BLaER1 (cell line): ENCODE measurements around the gene VWA8.
A peak's percentile ranks its signal among the peaks of the same experiment; 100 is the strongest.
"Not testable (repeated sequence)": the region's sequence is repeated elsewhere in the genome, so short reads cannot be mapped to it uniquely, and the experiment has no call there.

Source experiments
- H3K27ac ChIP-seq: shearing (Covaris generic); formaldehyde crosslinking; 2 replicates; pipeline ENCODE4 v1.8.1; 2022
- H3K27me3 ChIP-seq: shearing (Covaris generic); formaldehyde crosslinking; 2 replicates; pipeline ENCODE4 v1.8.1; 2022
- H3K36me3 ChIP-seq: shearing (Covaris generic); formaldehyde crosslinking; 2 replicates; pipeline ENCODE4 v1.8.1; 2022
- H3K4me1 ChIP-seq: shearing (Covaris generic); formaldehyde crosslinking; 2 replicates; pipeline ENCODE4 v1.8.1; 2022
- H3K4me2 ChIP-seq: shearing (Covaris generic); formaldehyde crosslinking; 2 replicates; pipeline ENCODE4 v1.8.1; 2022
- H3K4me3 ChIP-seq: shearing (Covaris generic); formaldehyde crosslinking; 2 replicates; pipeline ENCODE4 v1.8.1; 2022
- H3K9ac ChIP-seq: shearing (Covaris generic); formaldehyde crosslinking; 2 replicates; pipeline ENCODE4 v1.8.1; 2022
- H3K9me3 ChIP-seq: shearing (Covaris generic); formaldehyde crosslinking; 2 replicates; pipeline ENCODE4 v1.8.1; 2022
- H4K20me1 ChIP-seq: shearing (Covaris generic); formaldehyde crosslinking; 2 replicates; pipeline ENCODE4 v1.8.1; 2022
- Cebpa-rat ChIP-seq: shearing (Covaris generic); IDR thresholded peaks from 2 replicates; pipeline ENCODE4 v1.8.1; 2022

The VWA8 gene

GRCh38 chr13:41970022-41970421, 9.1 kb upstream of the VWA8 start:
- Histone ChIP-seq H3K9ac (no peak overlapping the region), H3K36me3 (no peaks in the 10 kb centered on the region), H3K4me1 (peaks cover 6% of the 10 kb centered on the region; the same call in 1 of the 2 replicates), H3K9me3 (no peaks in the 10 kb centered on the region), H3K4me3 (no peak overlapping the region), H4K20me1 (no peaks in the 10 kb centered on the region), H3K27me3 (no peaks in the 10 kb centered on the region), H3K4me2 (peak overlapping the region; percentile 18; the same call in 1 of the 2 replicates), H3K27ac (no peak overlapping the region)
- no peak for TF ChIP-seq Cebpa-rat

GRCh38 chr13:41969072-41969471, 8.2 kb upstream of the VWA8 start:
- Histone ChIP-seq H3K27ac (no peak overlapping the region), H3K9me3 (no peaks in the 10 kb centered on the region), H3K27me3 (no peaks in the 10 kb centered on the region), H3K4me3 (no peak overlapping the region), H4K20me1 (no peaks in the 10 kb centered on the region), H3K36me3 (no peaks in the 10 kb centered on the region), H3K9ac (no peak overlapping the region), H3K4me2 (no peak overlapping the region), H3K4me1 (peaks cover 6% of the 10 kb centered on the region; the same call in 1 of the 2 replicates)
- TF ChIP-seq Cebpa-rat, result no peak

GRCh38 chr13:41966671-41967070, 5.8 kb upstream of the VWA8 start:
- Histone ChIP-seq H3K9ac (no peak overlapping the region), H3K9me3 (no peaks in the 10 kb centered on the region), H3K27me3 (no peaks in the 10 kb centered on the region), H3K36me3 (no peaks in the 10 kb centered on the region), H3K4me2 (no peak overlapping the region), H3K27ac (no peak overlapping the region), H3K4me1 (peaks cover 6% of the 10 kb centered on the region; the same call in 1 of the 2 replicates), H3K4me3 (no peak overlapping the region), H4K20me1 (no peaks in the 10 kb centered on the region)
- no peak for TF ChIP-seq Cebpa-rat

GRCh38 chr13:41962994-41963393, 2.1 kb upstream of the VWA8 start:
- Histone ChIP-seq H3K4me1 (peaks cover 10% of the 10 kb centered on the region), H3K27me3 (no peaks in the 10 kb centered on the region), H3K9ac (no peak overlapping the region), H3K27ac (no peak overlapping the region), H4K20me1 (no peaks in the 10 kb centered on the region), H3K4me2 (no peak overlapping the region), H3K36me3 (no peaks in the 10 kb centered on the region), H3K9me3 (no peaks in the 10 kb centered on the region), H3K4me3 (no peak overlapping the region)
- TF ChIP-seq Cebpa-rat, result no peak

GRCh38 chr13:41961466-41961760, 504 bp upstream of the VWA8 start:
- H3K4me2 ChIP-seq, result peak overlapping the region; percentile 75
- peak overlapping the region; percentile 82 for H3K4me3 ChIP-seq
- peak overlapping the region; percentile 84; the same call in 1 of the 2 replicates for H3K27ac ChIP-seq
- no peak for TF ChIP-seq Cebpa-rat
- H4K20me1 ChIP-seq, result no peaks in the 10 kb centered on the region
- no peaks in the 10 kb centered on the region for H3K9me3 ChIP-seq
- H3K9ac ChIP-seq, result peak overlapping the region; percentile 81; the same call in 1 of the 2 replicates
- H3K27me3 ChIP-seq, result no peaks in the 10 kb centered on the region
- no peaks in the 10 kb centered on the region for H3K36me3 ChIP-seq
- peaks cover 10% of the 10 kb centered on the region for H3K4me1 ChIP-seq

GRCh38 chr13:41960211-41960636, 685 bp downstream of the VWA8 start:
- Histone ChIP-seq H3K4me1 (peaks cover 10% of the 10 kb centered on the region), H3K4me3 (peak overlapping the region; percentile 82), H4K20me1 (no peaks in the 10 kb centered on the region), H3K27me3 (no peaks in the 10 kb centered on the region), H3K27ac (peak overlapping the region; percentile 84), H3K9me3 (no peaks in the 10 kb centered on the region), H3K36me3 (no peaks in the 10 kb centered on the region), H3K4me2 (peak overlapping the region; percentile 75), H3K9ac (peak overlapping the region; percentile 81)
- TF ChIP-seq Cebpa-rat, result no peak

GRCh38 chr13:41956272-41956671, 4.6 kb downstream of the VWA8 start:
- Histone ChIP-seq H3K4me1 (peaks cover 10% of the 10 kb centered on the region), H3K4me2 (no peak overlapping the region), H3K36me3 (0 out of 2 replicates have a peak, but pooled peaks cover 3% of the 10 kb centered on the region), H3K9me3 (no peaks in the 10 kb centered on the region), H3K27me3 (no peaks in the 10 kb centered on the region), H4K20me1 (no peaks in the 10 kb centered on the region), H3K4me3 (no peak overlapping the region), H3K27ac (no peak overlapping the region), H3K9ac (no peak overlapping the region)
- no peak for TF ChIP-seq Cebpa-rat

GRCh38 chr13:41955605-41956004, 5.3 kb downstream of the VWA8 start:
- Histone ChIP-seq H3K4me1 (peaks cover 10% of the 10 kb centered on the region), H4K20me1 (no peaks in the 10 kb centered on the region), H3K9ac (no peak overlapping the region), H3K36me3 (0 out of 2 replicates have a peak, but pooled peaks cover 3% of the 10 kb centered on the region), H3K27ac (no peak overlapping the region), H3K4me2 (no peak overlapping the region), H3K9me3 (no peaks in the 10 kb centered on the region), H3K4me3 (no peak overlapping the region), H3K27me3 (no peaks in the 10 kb centered on the region)
- no peak for TF ChIP-seq Cebpa-rat

- Histone ChIP-seq H3K4me2 (no peak overlapping the region), H3K4me1 (no peaks in the 10 kb centered on the region), H3K36me3 (0 out of 2 replicates have a peak, but pooled peaks cover 3% of the 10 kb centered on the region), H3K9me3 (no peaks in the 10 kb centered on the region), H4K20me1 (no peaks in the 10 kb centered on the region), H3K4me3 (no peak overlapping the region), H3K9ac (no peak overlapping the region), H3K27me3 (no peaks in the 10 kb centered on the region), H3K27ac (no peak overlapping the region)
- no peak for TF ChIP-seq Cebpa-rat
These were observed 6.7 kb downstream of the VWA8 start for GRCh38 chr13:41954226-41954625.

GRCh38 chr13:41952749-41953148, 8.2 kb downstream of the VWA8 start:
- Histone ChIP-seq H3K4me2 (no peak overlapping the region), H4K20me1 (no peaks in the 10 kb centered on the region), H3K9me3 (no peaks in the 10 kb centered on the region), H3K27ac (no peak overlapping the region), H3K9ac (no peak overlapping the region), H3K4me1 (no peaks in the 10 kb centered on the region), H3K27me3 (no peaks in the 10 kb centered on the region), H3K4me3 (no peak overlapping the region), H3K36me3 (peaks cover 8% of the 10 kb centered on the region; the same call in 1 of the 2 replicates)
- no peak for TF ChIP-seq Cebpa-rat

GRCh38 chr13:41949104-41949503, 11.8 kb downstream of the VWA8 start:
- not testable (repeated sequence) for H3K27ac ChIP-seq, H3K4me3 ChIP-seq, H3K27me3 ChIP-seq, H4K20me1 ChIP-seq, H3K4me1 ChIP-seq, H3K9ac ChIP-seq, H3K4me2 ChIP-seq
- peaks cover 26% of the 10 kb centered on the region for H3K36me3 ChIP-seq
- H3K9me3 ChIP-seq, result peaks cover 18% of the 10 kb centered on the region
